Heart left ventricle (tissue), 13 donors: ENCODE data around the gene POLD4.

Experiments used
- POLR2A ChIP-seq, 2 donors: fragments of 450-650 bp; IDR thresholded peaks; one replicate each; pipeline ENCODE4 v1.6.1; 2017; ENCODE audit warnings: antibody characterized with exemption in 2 of 2, mild to moderate bottlenecking in 2 of 2, moderate library complexity in 2 of 2
- TF ChIP-seq, protein P1 (sequence below), 12 donors: fragments of 200-600 bp; sonication (generic) in 4 of 12; IDR thresholded peaks; one replicate each; pipeline versions ENCODE4 v1.5.0 to v1.8.0; 2018 to 2022; ENCODE audit warnings: antibody characterized with exemption in 12 of 12, mild to moderate bottlenecking in 5 of 12
- donor health status: ischemic (EF 13 %, LVEDD 7.1; RV severe dilation, severe dysfunction).
- donor health status: DM: no; HTN: yes; CAD: no.
- donor health status: DM: no; HTN: no; CAD: no.
- donor health status: ischemic (EF 25% LVEDD 6.9; RV normal size, moderate dysfunction).
- donor health status: ischemic (EF 25% LVEDD 5.7; RV mildly dilated, moderate dysfunction).
- donor health status: ischemic (EF 35%, LVEDD 5.7; RV mildly dilated, moderate dysfunction).
- donor health status: nonischemic (EF 11% LVEDD 7.7; RV severe dilation, severe dysfunction).
- donor health status: DM: yes; HTN: yes; CAD: no.
- donor health status: PGD.
- donor health status: ischemic (EF 29% LVEDD 5.4; RV normal size, mild dysfunction).
- donor health status: nonischemic (EF 23%, LVEDD 6.1; RV moderate dilation, normal function).

- TF ChIP-seq, protein P1, sequence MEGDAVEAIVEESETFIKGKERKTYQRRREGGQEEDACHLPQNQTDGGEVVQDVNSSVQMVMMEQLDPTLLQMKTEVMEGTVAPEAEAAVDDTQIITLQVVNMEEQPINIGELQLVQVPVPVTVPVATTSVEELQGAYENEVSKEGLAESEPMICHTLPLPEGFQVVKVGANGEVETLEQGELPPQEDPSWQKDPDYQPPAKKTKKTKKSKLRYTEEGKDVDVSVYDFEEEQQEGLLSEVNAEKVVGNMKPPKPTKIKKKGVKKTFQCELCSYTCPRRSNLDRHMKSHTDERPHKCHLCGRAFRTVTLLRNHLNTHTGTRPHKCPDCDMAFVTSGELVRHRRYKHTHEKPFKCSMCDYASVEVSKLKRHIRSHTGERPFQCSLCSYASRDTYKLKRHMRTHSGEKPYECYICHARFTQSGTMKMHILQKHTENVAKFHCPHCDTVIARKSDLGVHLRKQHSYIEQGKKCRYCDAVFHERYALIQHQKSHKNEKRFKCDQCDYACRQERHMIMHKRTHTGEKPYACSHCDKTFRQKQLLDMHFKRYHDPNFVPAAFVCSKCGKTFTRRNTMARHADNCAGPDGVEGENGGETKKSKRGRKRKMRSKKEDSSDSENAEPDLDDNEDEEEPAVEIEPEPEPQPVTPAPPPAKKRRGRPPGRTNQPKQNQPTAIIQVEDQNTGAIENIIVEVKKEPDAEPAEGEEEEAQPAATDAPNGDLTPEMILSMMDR (IDR thresholded peaks at IDR 0.05) = peak in 10 of 12 donors; percentile 20 to 88 (median 62)
- TF ChIP-seq POLR2A (IDR thresholded peaks at IDR 0.05) = peak; percentile 33 to 79
Measured at GRCh38 chr11:67401495-67402191, 48.3 kb upstream of the POLD4 start, which contains the start of gene PPP1CA.
